COLO829 (cell line): Measurements from ENCODE around the gene CXCR3.
"Not testable (repeated sequence)": the region's sequence is repeated elsewhere in the genome, so short reads cannot be mapped to it uniquely, and the experiment has no call there.

Source experiments
- DNase-seq: peaks from one replicate; pipeline ENCODE4 v3.0.0; 2012; ENCODE audit warnings: low spot score

Gene CXCR3

GRCh38 chrX:71609095-71609750, 9.1 kb downstream of the CXCR3 start:
- no peak for DNase-seq

- DNase-seq: peak; percentile 6
Measured at GRCh38 chrX:71607488-71607887, 10.8 kb downstream of the CXCR3 start.

GRCh38 chrX:71606536-71607216, 11.6 kb downstream of the CXCR3 start:
- no peak for DNase-seq

GRCh38 chrX:71604796-71605568, 13.3 kb downstream of the CXCR3 start:
- no peak for DNase-seq

GRCh38 chrX:71604141-71604540, 14.2 kb downstream of the CXCR3 start:
- no peak for DNase-seq

- no peak for DNase-seq
Measured at GRCh38 chrX:71603618-71604017, 14.7 kb downstream of the CXCR3 start.

GRCh38 chrX:71599965-71600364, 18.3 kb downstream of the CXCR3 start:
- no peak for DNase-seq

GRCh38 chrX:71593210-71593609, 25.1 kb downstream of the CXCR3 start:
- DNase-seq: not testable (repeated sequence)

- DNase-seq: no peak
Measured at GRCh38 chrX:71586929-71587328, 31.4 kb downstream of the CXCR3 start.

- DNase-seq: no peak
Measured at GRCh38 chrX:71581210-71581609, 37.1 kb downstream of the CXCR3 start.

- no peak for DNase-seq
Measured at GRCh38 chrX:71579990-71580380, 38.3 kb downstream of the CXCR3 start.

- no peak for DNase-seq
Measured at GRCh38 chrX:71579136-71579989, 38.9 kb downstream of the CXCR3 start.

GRCh38 chrX:71578253-71579135, 39.8 kb downstream of the CXCR3 start, which contains the start of gene GCNA:
Gene GCNA, plus strand, starts transcription at chrX:71578437. Its CDS starts 2,385 bp downstream, at chrX:71580822.
- DNase-seq: no peak

- DNase-seq: no peak
Measured at GRCh38 chrX:71577682-71578081, 40.6 kb downstream of the CXCR3 start.

- no peak for DNase-seq
Measured at GRCh38 chrX:71573590-71573989, 44.7 kb downstream of the CXCR3 start.

GRCh38 chrX:71571390-71571789, 46.9 kb downstream of the CXCR3 start:
- not testable (repeated sequence) for DNase-seq
